K562 (cell line): ENCODE results near the gene NMNAT1. TPM values are rescaled to one million over a fixed set of nuclear protein-coding genes. Genes with fewer than 3 reads are reported as not detected.

Experiments
- BHLHE40 ChIP-seq: IDR thresholded peaks from 2 replicates; pipeline ENCODE4 v1.6.1; 2011; ENCODE audit warnings: low read length, improper control_type of control experiment
- CREM ChIP-seq: IDR thresholded peaks from 2 replicates; pipeline ENCODE4 v1.6.1; 2014; ENCODE audit warnings: antibody characterized with exemption, low read depth
- CXXC5 ChIP-seq: fragments of 250-450 bp; sonication (Bioruptor Pico); IDR thresholded peaks from 2 replicates; pipeline ENCODE4 v1.8.0; 2022; ENCODE audit warnings: inconsistent platforms, mild to moderate bottlenecking, moderate library complexity
- FOXJ2 ChIP-seq: fragments of 200-800 bp; sonication (Bioruptor generic); IDR thresholded peaks from 2 replicates; pipeline ENCODE4 v1.6.1; 2016; ENCODE audit warnings: missing genetic modification characterization, missing compliant biosample characterization
- HDAC8 ChIP-seq: fragments of 450-650 bp; IDR thresholded peaks from 2 replicates; pipeline ENCODE4 v1.6.1; 2016; ENCODE audit warnings: mild to moderate bottlenecking, missing genetic modification characterization, moderate library complexity, missing compliant biosample characterization
- HNRNPL ChIP-seq: fragments of 200-400 bp; formaldehyde crosslinking; IDR thresholded peaks from 2 replicates; pipeline ENCODE4 v1.6.1; 2017; ENCODE audit warnings: low read depth, mild to moderate bottlenecking, low read length
- MTF1 ChIP-seq: fragments of 250-450 bp; sonication (Bioruptor Pico); IDR thresholded peaks from 2 replicates; pipeline ENCODE4 v1.9.0; 2021; ENCODE audit warnings: moderate library complexity, mild to moderate bottlenecking, inconsistent platforms, borderline replicate concordance
- NONO ChIP-seq, 2 experiments: fragments of 200-400 bp in 1 of 2; fragments of 450-650 bp in 1 of 2; formaldehyde crosslinking in 1 of 2; IDR thresholded peaks; 2 replicates each; pipeline ENCODE4 v1.6.1; 2017; ENCODE audit warnings: low read depth in 2 of 2, mild to moderate bottlenecking in 2 of 2, moderate library complexity in 2 of 2, low read length in 1 of 2
- POLR3A ChIP-seq: IDR thresholded peaks from 2 replicates; pipeline ENCODE4 v1.6.1; 2011; ENCODE audit warnings: borderline replicate concordance, mild to moderate bottlenecking, moderate library complexity; ENCODE audit not compliant: insufficient read length, insufficient read depth; ENCODE audit errors: extremely low read depth
- SNRNP70 ChIP-seq: fragments of 200-400 bp; formaldehyde crosslinking; optimal IDR thresholded peaks from 2 replicates; pipeline ENCODE3; 2017; ENCODE audit warnings: low read depth, low read length
- STAT5B ChIP-seq: fragments of 250-450 bp; sonication (Bioruptor Pico); IDR thresholded peaks from 2 replicates; pipeline ENCODE4 v1.8.0; 2021; ENCODE audit warnings: mild to moderate bottlenecking, inconsistent platforms
- TCF7 ChIP-seq: sonication (generic); IDR thresholded peaks from 2 replicates; pipeline ENCODE4 v1.6.1; 2016; ENCODE audit warnings: antibody characterized with exemption, borderline replicate concordance
- XRCC5 ChIP-seq: fragments of 200-400 bp; formaldehyde crosslinking; IDR thresholded peaks from 2 replicates; pipeline ENCODE4 v1.6.1; 2017; ENCODE audit warnings: low read depth, mild to moderate bottlenecking, low read length
- ZNF124 ChIP-seq: sonication (generic); formaldehyde crosslinking; IDR thresholded peaks from 2 replicates; pipeline ENCODE4 v1.8.1; 2022; ENCODE audit warnings: missing genetic modification reagents
- ZNF316 ChIP-seq: fragments of 450-650 bp; IDR thresholded peaks from 2 replicates; pipeline ENCODE4 v1.6.1; 2016
- ZNF384 ChIP-seq: IDR thresholded peaks from 2 replicates; pipeline ENCODE4 v1.6.1; 2012; ENCODE audit warnings: low read depth, low read length, improper control_type of control experiment
- polyA plus RNA-seq, 8 experiments: library from polyadenylated mRNA; depleted of rRNA in 4 of 8; stranded (reverse) in 5 of 8; unstranded in 3 of 8; fragments of >200 nt; fragmentation: Nextera tagmentation in 2 of 8; fragmentation: Illumina TruSeq in 1 of 8; extraction: Ambion mirVana in 2 of 8; extraction: Trizol in 1 of 8; gene quantifications; 2 replicates each; pipeline versions ENCODE4 v1.2.1 to v1.2.3, GENCODE V29; 2011 to 2014; ENCODE audit warnings: inconsistent platforms in 1 of 8, missing spikeins in 1 of 8
- total RNA-seq, 7 experiments: library from RNA; depleted of rRNA in 6 of 7; stranded (reverse); fragments of >200 nt in 6 of 7; fragmentation: Illumina TruSeq in 2 of 7; extraction: Trizol in 2 of 7; gene quantifications; 2 replicates each; pipeline versions ENCODE4 v1.2.1 to v1.2.3, GENCODE V29; 2011 to 2021; ENCODE audit warnings: low replicate concordance in 1 of 7
- TF ChIP-seq, protein P1 (sequence below): sonication (generic); IDR thresholded peaks from 2 replicates; pipeline ENCODE4 v1.6.1; 2016
- TF ChIP-seq, protein P2 (sequence below): fragments of 450-650 bp; conservative IDR thresholded peaks from 2 replicates; pipeline ENCODE4 v1.6.1; 2016; ENCODE audit warnings: missing genetic modification characterization, low read depth, mild to moderate bottlenecking, control low read depth, missing compliant biosample characterization
- TF ChIP-seq, protein P3 (sequence below): fragments of 250-450 bp; sonication (Bioruptor Pico); IDR thresholded peaks from 2 replicates; pipeline ENCODE4 v1.4.0; 2020; ENCODE audit warnings: mild to moderate bottlenecking, moderate library complexity
- TF ChIP-seq, protein P4 (sequence below), 2 experiments: fragments of 450-650 bp in 1 of 2; sonication (generic) in 1 of 2; formaldehyde crosslinking in 1 of 2; IDR thresholded peaks in 1 of 2; conservative IDR thresholded peaks in 1 of 2; 2 replicates each; pipeline versions ENCODE4 v1.6.1 to v1.8.1; 2016 to 2023; ENCODE audit warnings: mild to moderate bottlenecking in 2 of 2, moderate library complexity in 2 of 2, inconsistent platforms in 1 of 2, missing genetic modification reagents in 1 of 2

The NMNAT1 gene
- total and polyA plus RNA-seq, 9 of the 15 experiments (the other 6 are each of a cell fraction or from before 2014, with no cell fraction given): 5.1 to 14.6 (median 12.1) TPM

DNA sequence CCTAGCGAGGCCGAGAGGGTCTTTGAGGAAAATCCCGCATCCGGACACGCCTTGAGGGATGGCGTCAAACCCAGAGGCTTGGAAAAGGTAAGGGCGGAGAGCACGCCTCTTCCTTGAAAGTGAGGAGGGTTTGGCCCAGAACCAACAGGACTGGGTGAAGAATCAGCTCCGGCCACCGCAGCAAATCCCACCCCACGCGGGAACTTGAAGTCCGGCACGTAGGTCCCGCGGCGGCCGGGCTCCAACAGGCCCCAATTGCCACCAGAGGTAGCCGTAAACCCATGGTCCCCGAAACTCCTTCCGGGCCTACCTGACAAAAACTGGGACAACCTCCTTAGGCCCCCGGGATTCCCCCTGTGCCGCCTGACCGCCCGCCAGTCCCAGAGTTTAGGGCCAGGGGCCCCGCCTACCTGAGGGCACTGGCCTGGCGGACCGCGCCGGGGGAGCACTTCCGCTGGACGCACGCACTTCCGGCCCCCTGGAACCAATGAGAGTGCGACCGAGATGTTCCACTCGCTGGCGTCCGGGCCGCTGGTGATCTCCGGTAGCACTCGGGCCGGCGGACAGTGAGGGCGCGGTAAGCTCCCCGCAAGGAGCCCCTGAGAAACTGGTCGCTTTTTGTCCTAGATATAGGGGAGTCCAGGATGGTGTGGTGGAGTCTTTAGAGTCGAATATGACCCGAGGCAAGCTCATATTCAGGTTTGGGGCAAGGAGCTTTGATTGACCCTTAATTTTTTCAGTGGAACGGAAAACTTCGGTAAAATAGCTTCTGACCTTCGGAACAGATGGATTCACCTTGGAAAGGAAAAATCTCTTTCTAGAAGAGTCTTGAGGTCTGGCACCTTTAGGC lies at the start of gene NMNAT1, which contains the start of gene LZIC (continued):
- TF ChIP-seq, protein P1, sequence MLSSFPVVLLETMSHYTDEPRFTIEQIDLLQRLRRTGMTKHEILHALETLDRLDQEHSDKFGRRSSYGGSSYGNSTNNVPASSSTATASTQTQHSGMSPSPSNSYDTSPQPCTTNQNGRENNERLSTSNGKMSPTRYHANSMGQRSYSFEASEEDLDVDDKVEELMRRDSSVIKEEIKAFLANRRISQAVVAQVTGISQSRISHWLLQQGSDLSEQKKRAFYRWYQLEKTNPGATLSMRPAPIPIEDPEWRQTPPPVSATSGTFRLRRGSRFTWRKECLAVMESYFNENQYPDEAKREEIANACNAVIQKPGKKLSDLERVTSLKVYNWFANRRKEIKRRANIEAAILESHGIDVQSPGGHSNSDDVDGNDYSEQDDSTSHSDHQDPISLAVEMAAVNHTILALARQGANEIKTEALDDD: no peak
- TF ChIP-seq, protein P2, sequence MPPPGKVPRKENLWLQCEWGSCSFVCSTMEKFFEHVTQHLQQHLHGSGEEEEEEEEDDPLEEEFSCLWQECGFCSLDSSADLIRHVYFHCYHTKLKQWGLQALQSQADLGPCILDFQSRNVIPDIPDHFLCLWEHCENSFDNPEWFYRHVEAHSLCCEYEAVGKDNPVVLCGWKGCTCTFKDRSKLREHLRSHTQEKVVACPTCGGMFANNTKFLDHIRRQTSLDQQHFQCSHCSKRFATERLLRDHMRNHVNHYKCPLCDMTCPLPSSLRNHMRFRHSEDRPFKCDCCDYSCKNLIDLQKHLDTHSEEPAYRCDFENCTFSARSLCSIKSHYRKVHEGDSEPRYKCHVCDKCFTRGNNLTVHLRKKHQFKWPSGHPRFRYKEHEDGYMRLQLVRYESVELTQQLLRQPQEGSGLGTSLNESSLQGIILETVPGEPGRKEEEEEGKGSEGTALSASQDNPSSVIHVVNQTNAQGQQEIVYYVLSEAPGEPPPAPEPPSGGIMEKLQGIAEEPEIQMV: peak; percentile 84; the same call in 1 of the 2 replicates
- TF ChIP-seq POLR3A: no peak
- TF ChIP-seq ZNF124 (CRISPR knock-in tag): no peak
- no peak for TF ChIP-seq STAT5B (CRISPR knock-in tag)
- TF ChIP-seq, protein P3, sequence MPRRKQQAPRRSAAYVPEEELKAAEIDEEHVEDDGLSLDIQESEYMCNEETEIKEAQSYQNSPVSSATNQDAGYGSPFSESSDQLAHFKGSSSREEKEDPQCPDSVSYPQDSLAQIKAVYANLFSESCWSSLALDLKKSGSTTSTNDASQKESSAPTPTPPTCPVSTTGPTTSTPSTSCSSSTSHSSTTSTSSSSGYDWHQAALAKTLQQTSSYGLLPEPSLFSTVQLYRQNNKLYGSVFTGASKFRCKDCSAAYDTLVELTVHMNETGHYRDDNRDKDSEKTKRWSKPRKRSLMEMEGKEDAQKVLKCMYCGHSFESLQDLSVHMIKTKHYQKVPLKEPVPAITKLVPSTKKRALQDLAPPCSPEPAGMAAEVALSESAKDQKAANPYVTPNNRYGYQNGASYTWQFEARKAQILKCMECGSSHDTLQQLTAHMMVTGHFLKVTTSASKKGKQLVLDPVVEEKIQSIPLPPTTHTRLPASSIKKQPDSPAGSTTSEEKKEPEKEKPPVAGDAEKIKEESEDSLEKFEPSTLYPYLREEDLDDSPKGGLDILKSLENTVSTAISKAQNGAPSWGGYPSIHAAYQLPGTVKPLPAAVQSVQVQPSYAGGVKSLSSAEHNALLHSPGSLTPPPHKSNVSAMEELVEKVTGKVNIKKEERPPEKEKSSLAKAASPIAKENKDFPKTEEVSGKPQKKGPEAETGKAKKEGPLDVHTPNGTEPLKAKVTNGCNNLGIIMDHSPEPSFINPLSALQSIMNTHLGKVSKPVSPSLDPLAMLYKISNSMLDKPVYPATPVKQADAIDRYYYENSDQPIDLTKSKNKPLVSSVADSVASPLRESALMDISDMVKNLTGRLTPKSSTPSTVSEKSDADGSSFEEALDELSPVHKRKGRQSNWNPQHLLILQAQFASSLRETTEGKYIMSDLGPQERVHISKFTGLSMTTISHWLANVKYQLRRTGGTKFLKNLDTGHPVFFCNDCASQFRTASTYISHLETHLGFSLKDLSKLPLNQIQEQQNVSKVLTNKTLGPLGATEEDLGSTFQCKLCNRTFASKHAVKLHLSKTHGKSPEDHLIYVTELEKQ (CRISPR knock-in tag): no peak
- TF ChIP-seq TCF7: peak; percentile 81; the same call in 1 of the 2 replicates
- TF ChIP-seq, protein P4, sequence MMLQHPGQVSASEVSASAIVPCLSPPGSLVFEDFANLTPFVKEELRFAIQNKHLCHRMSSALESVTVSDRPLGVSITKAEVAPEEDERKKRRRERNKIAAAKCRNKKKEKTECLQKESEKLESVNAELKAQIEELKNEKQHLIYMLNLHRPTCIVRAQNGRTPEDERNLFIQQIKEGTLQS (IDR thresholded peaks at IDR 0.05): 0 out of 2 replicates have a peak, but pooled peaks have one; percentile 27
- TF ChIP-seq, protein P4 (CRISPR knock-in tag; conservative IDR thresholded peaks at IDR 0.05): peak; percentile 21; the same call in 1 of the 2 replicates
- peak; percentile 59 for TF ChIP-seq BHLHE40
- TF ChIP-seq HNRNPL: peak; percentile 90
- no peak for TF ChIP-seq ZNF316
- peak; percentile 97 for TF ChIP-seq CXXC5 (CRISPR knock-in tag)
- TF ChIP-seq HDAC8 (tag): no peak; the same call in 1 of the 2 replicates
- peak in 1 of 2 experiments; percentile 71; a peak in 2 of 4 replicates for TF ChIP-seq NONO (IDR thresholded peaks at IDR 0.05; ENCODE audit: low read depth in 2 of 2, low read length in 1 of 2)
- TF ChIP-seq XRCC5: peak; percentile 93
- TF ChIP-seq ZNF384: peak; percentile 35; the same call in 1 of the 2 replicates
- TF ChIP-seq SNRNP70: no peak
- peak; percentile 95 for TF ChIP-seq CREM
- TF ChIP-seq MTF1 (CRISPR knock-in tag): no peak
- no peak for TF ChIP-seq FOXJ2 (tag)
